HepG2 (cell line): ENCODE results near the gene JPT2. TPM values are rescaled to one million over a fixed set of nuclear protein-coding genes. Genes with fewer than 3 reads are reported as not detected.

Source experiments
- ATAC-seq: fragments of 200-7000 bp; cut with Tn5 transposase; 3 replicates; pipeline ENCODE4 v1.9.1; 2020; ENCODE audit warnings: mild to moderate bottlenecking, moderate library complexity
- BruUV-seq: library from RNA; stranded (reverse); fragments of 400-500 nt; replicated peaks from 2 replicates; lab custom pipeline; 2021; lab: Mats Ljungman, UMichigan
- CTCF ChIA-PET: fragments of 300-600 bp; formaldehyde crosslinking; extraction: SDS; loops from one replicate; lab custom pipeline; 2021; ENCODE audit warnings: low total read pairs, inconsistent platforms, low intra/inter-chr PET ratio; lab: Yijun Ruan, JAX
- POLR2A ChIA-PET: fragments of 350-600 bp; sonication (Branson Sonifier 250); formaldehyde crosslinking; loops from one replicate; lab custom pipeline; 2020; ENCODE audit warnings: antibody characterized with exemption, inconsistent platforms; lab: Yijun Ruan, JAX
- DNase-seq: peaks from one replicate; pipeline ENCODE4 v3.0.0-alpha.2; 2015; ENCODE audit warnings: low spot score
- FAIRE-seq: peaks from 3 replicates; lab custom pipeline; 2011; peaks lifted over from hg19 to GRCh38; lab: Jason Lieb, UNC
- H2AFZ ChIP-seq: one replicate; pipeline ENCODE4 v1.6.1; 2011; ENCODE audit warnings: low read length, inconsistent platforms
- H3K27ac ChIP-seq: fragments of 300-600 bp; 3 replicates; pipeline ENCODE4 v1.8.0; 2011; ENCODE audit warnings: mixed run types, mild to moderate bottlenecking, mixed read lengths, low read length, inconsistent platforms; ENCODE audit not compliant: insufficient read depth; ENCODE audit errors: extremely low read length
- H3K27me3 ChIP-seq, 2 experiments: fragments of 200-600 bp in 1 of 2; 2 replicates in 1 of 2; 3 replicates in 1 of 2; pipeline versions ENCODE4 v1.6.0 to v1.8.0; 2011; ENCODE audit warnings: low read length in 2 of 2, mild to moderate bottlenecking in 2 of 2, moderate library complexity in 2 of 2, inconsistent platforms in 1 of 2; ENCODE audit not compliant: insufficient read depth in 2 of 2, control insufficient read depth in 1 of 2
- H3K36me3 ChIP-seq, 2 experiments: fragments of 200-600 bp in 1 of 2; replicated peaks in 1 of 2; 2 replicates in 1 of 2; 3 replicates in 1 of 2; pipeline versions ENCODE4 v1.5.1 to v1.8.0; 2011; ENCODE audit warnings: low read length in 2 of 2, inconsistent platforms in 1 of 2; ENCODE audit not compliant: insufficient read depth in 2 of 2, control insufficient read depth in 1 of 2
- H3K4me1 ChIP-seq: 2 replicates; pipeline ENCODE4 v1.5.1; 2012; ENCODE audit warnings: low read length, inconsistent platforms; ENCODE audit not compliant: insufficient read depth
- H3K4me2 ChIP-seq: 2 replicates; pipeline ENCODE4 v1.6.0; 2011; ENCODE audit warnings: low read depth, low read length, inconsistent platforms
- H3K4me3 ChIP-seq, 3 experiments: fragments of 200-600 bp in 1 of 3; sonication (generic), shearing (Covaris generic) in 1 of 3; replicated peaks in 1 of 3; 2 replicates each; pipeline ENCODE4 v1.5.1; 2011 to 2016; ENCODE audit warnings: low read length in 3 of 3, inconsistent platforms in 2 of 3, low read depth in 2 of 3, mild to moderate bottlenecking in 2 of 3, control low read depth in 1 of 3, mixed read lengths in 1 of 3; ENCODE audit not compliant: insufficient read depth in 1 of 3
- H3K79me2 ChIP-seq: one replicate; pipeline ENCODE4 v1.6.1; 2011; ENCODE audit warnings: low read length, inconsistent platforms; ENCODE audit not compliant: insufficient read depth
- H3K9ac ChIP-seq: 2 replicates; pipeline ENCODE4 v1.6.0; 2011; ENCODE audit warnings: mild to moderate bottlenecking, low read depth, low read length, inconsistent platforms; ENCODE audit not compliant: insufficient read depth
- H3K9me3 ChIP-seq: 2 replicates; pipeline ENCODE4 v1.5.1; 2012; ENCODE audit warnings: mild to moderate bottlenecking, low read length
- H4K20me1 ChIP-seq: 2 replicates; pipeline ENCODE4 v1.6.0; 2011; ENCODE audit warnings: inconsistent platforms, mild to moderate bottlenecking, low read length, moderate library complexity; ENCODE audit not compliant: insufficient read depth
- ARHGAP35 ChIP-seq: sonication (generic); formaldehyde crosslinking; IDR thresholded peaks from 2 replicates; pipeline ENCODE4 v1.9.0; 2022; ENCODE audit warnings: mild to moderate bottlenecking, inconsistent platforms, moderate library complexity, missing genetic modification reagents, borderline replicate concordance
- BRCA1 ChIP-seq: sonication (generic); formaldehyde crosslinking; IDR thresholded peaks from 2 replicates; pipeline ENCODE4 v1.4.0; 2020; ENCODE audit warnings: missing genetic modification reagents
- CBX5 ChIP-seq: sonication (generic); formaldehyde crosslinking; IDR thresholded peaks from 2 replicates; pipeline ENCODE4 v1.4.0; 2020; ENCODE audit warnings: missing genetic modification reagents, borderline replicate concordance
- CREB1 ChIP-seq, 2 experiments: fragments of 450-650 bp in 1 of 2; IDR thresholded peaks; 2 replicates each; pipeline ENCODE4 v1.6.1; 2016 to 2017; ENCODE audit warnings: control low read depth in 1 of 2, mild to moderate bottlenecking in 1 of 2, missing compliant biosample characterization in 1 of 2, missing genetic modification characterization in 1 of 2
- FOSL2 ChIP-seq: sonication (generic); formaldehyde crosslinking; IDR thresholded peaks from 2 replicates; pipeline ENCODE4 v1.4.0; 2020; ENCODE audit warnings: missing genetic modification reagents
- FOXO1 ChIP-seq: sonication (generic); formaldehyde crosslinking; IDR thresholded peaks from 2 replicates; pipeline ENCODE4 v1.4.0; 2020; ENCODE audit warnings: missing genetic modification reagents
- HHEX ChIP-seq: IDR thresholded peaks from 2 replicates; pipeline ENCODE4 v1.6.1; 2016; ENCODE audit warnings: control low read depth
- MEIS2 ChIP-seq: sonication (generic); formaldehyde crosslinking; IDR thresholded peaks from 2 replicates; pipeline ENCODE4 v1.9.0; 2021; ENCODE audit warnings: mild to moderate bottlenecking, missing genetic modification reagents
- PRMT3 ChIP-seq: sonication (generic); formaldehyde crosslinking; IDR thresholded peaks from 2 replicates; pipeline ENCODE4 v1.8.1; 2022; ENCODE audit warnings: low read depth, mild to moderate bottlenecking, moderate library complexity, missing genetic modification reagents, borderline replicate concordance
- TSC22D2 ChIP-seq: sonication (generic); formaldehyde crosslinking; IDR thresholded peaks from 2 replicates; pipeline ENCODE4 v1.5.1; 2020; ENCODE audit warnings: missing genetic modification reagents, mild to moderate bottlenecking, borderline replicate concordance
- ZBTB38 ChIP-seq: sonication (generic); formaldehyde crosslinking; IDR thresholded peaks from 2 replicates; pipeline ENCODE4 v1.5.1; 2020; ENCODE audit warnings: mild to moderate bottlenecking, missing genetic modification reagents
- ZNF230 ChIP-seq: sonication (generic); formaldehyde crosslinking; IDR thresholded peaks from 2 replicates; pipeline ENCODE4 v1.4.0; 2020; ENCODE audit warnings: mild to moderate bottlenecking, missing genetic modification reagents
- ZNF253 ChIP-seq: sonication (generic); formaldehyde crosslinking; IDR thresholded peaks from 2 replicates; pipeline ENCODE4 v1.8.0; 2022; ENCODE audit warnings: mild to moderate bottlenecking, missing genetic modification reagents, borderline replicate concordance
- ZNF546 ChIP-seq: sonication (generic); formaldehyde crosslinking; conservative IDR thresholded peaks from 2 replicates; pipeline ENCODE4 v1.8.1; 2023; ENCODE audit warnings: mild to moderate bottlenecking, missing genetic modification reagents
- ZNF547 ChIP-seq: sonication (generic); formaldehyde crosslinking; IDR thresholded peaks from 2 replicates; pipeline ENCODE4 v1.5.1; 2020; ENCODE audit warnings: mild to moderate bottlenecking, missing genetic modification reagents
- ZNF674 ChIP-seq: sonication (generic); formaldehyde crosslinking; IDR thresholded peaks from 2 replicates; pipeline ENCODE4 v1.5.0; 2020; ENCODE audit warnings: low read depth, mild to moderate bottlenecking, missing genetic modification reagents
- WGBS: methylation state at CpG from one replicate; pipeline ENCODE4 v1.1.6; 2017; ENCODE audit warnings: low lambda C conversion rate; 5-methylcytosine and 5-hydroxymethylcytosine counted together
- in situ Hi-C: cut with HindIII; loops from 2 replicates; pipeline ENCODE4 v1.10.0; 2017; ENCODE audit warnings: low pct_unique_long_range_greater_than_20kb; ENCODE audit not compliant: extremely low pct_ligation_motif_present
- intact Hi-C: fragments of 100-400 bp; cut with micrococcal nuclease; formaldehyde crosslinking; loops from one replicate; pipeline ENCODE4 v1.10.0; 2022; ENCODE audit not compliant: unreplicated experiment
- polyA plus RNA-seq, 8 experiments: library from polyadenylated mRNA; depleted of rRNA in 3 of 8; stranded (reverse) in 7 of 8; unstranded in 1 of 8; fragments of >200 nt; fragmentation: Illumina TruSeq in 4 of 8; extraction: Trizol in 4 of 8; gene quantifications; 2 replicates each; pipeline versions ENCODE4 v1.2.1 to v1.2.3, GENCODE V29; 2011 to 2016; ENCODE audit warnings: low read depth in 4 of 8, missing spikeins in 1 of 8, mixed read lengths in 1 of 8; ENCODE audit not compliant: insufficient read depth in 1 of 8
- total RNA-seq, 5 experiments: library from RNA; depleted of rRNA; stranded (reverse); fragments of >200 nt; fragmentation: Illumina TruSeq; extraction: Trizol; gene quantifications; 2 replicates each; pipeline ENCODE4 v1.2.3, GENCODE V29; 2016; ENCODE audit warnings: low read depth in 1 of 5
- TF ChIP-seq, protein P1 (sequence below): sonication (generic); formaldehyde crosslinking; IDR thresholded peaks from 2 replicates; pipeline ENCODE4 v1.4.0; 2020; ENCODE audit warnings: mild to moderate bottlenecking, missing genetic modification reagents
- TF ChIP-seq, protein P2 (sequence below): sonication (generic); formaldehyde crosslinking; IDR thresholded peaks from 2 replicates; pipeline ENCODE4 v1.4.0; 2020; ENCODE audit warnings: missing genetic modification reagents
- TF ChIP-seq, protein P3 (sequence below): sonication (generic); formaldehyde crosslinking; conservative IDR thresholded peaks from 2 replicates; pipeline ENCODE4 v1.8.0; 2022; ENCODE audit warnings: low read depth, missing genetic modification reagents
- TF ChIP-seq, protein P4 (sequence below): sonication (generic); formaldehyde crosslinking; IDR thresholded peaks from 2 replicates; pipeline ENCODE4 v1.4.0; 2020; ENCODE audit warnings: mild to moderate bottlenecking, missing genetic modification reagents

Gene JPT2
- total and polyA plus RNA-seq, 2 of the 13 experiments (the other 11 are each of a cell fraction or from before 2014, with no cell fraction given): 53.5 to 89.4 TPM

DNA sequence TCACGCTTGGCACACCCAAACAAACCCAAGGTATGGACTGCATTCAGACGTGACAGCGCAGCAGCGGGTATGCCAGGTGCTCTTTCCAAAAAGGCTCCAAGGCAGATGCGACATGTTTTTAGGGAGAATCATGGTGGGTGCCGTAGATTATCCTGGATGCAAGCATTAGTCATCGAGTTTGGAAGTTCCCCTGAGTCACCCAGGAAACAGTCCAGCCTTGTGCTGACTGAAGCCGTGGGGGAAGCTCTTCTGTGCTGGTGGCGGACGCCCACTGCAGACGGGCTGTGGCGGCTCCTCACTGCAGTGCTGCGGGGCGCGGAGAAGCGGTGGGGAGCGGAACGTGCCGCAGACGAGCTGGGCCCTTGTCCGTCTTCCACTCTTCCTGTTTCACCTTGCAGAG lies 13.9 kb downstream of the JPT2 start:
- WGBS: 98% methylated on average over 20 of the region's 21 CpGs
- H3K4me2 ChIP-seq: no peak overlapping the region
- H2AFZ ChIP-seq: no peak overlapping the region
- H3K36me3 ChIP-seq: peaks cover 18 to 78% of the 10 kb centered on the region in 2 experiments
- H3K9me3 ChIP-seq: no peaks in the 10 kb centered on the region
- POLR2A ChIA-PET: no interaction called here
- no peak for FAIRE-seq
- peaks cover 32% of the 10 kb centered on the region for H3K4me1 ChIP-seq
- H3K27me3 ChIP-seq: no peaks in the 10 kb centered on the region
- no TSS peak for BruUV-seq
- peaks cover 6% of the 10 kb centered on the region; the same call in 1 of the 2 replicates for H4K20me1 ChIP-seq
- no peak overlapping the region for H3K27ac ChIP-seq
- intact Hi-C loops (no loop called here), in situ Hi-C loops (no loop called here)
- DNase-seq: no peak
- H3K9ac ChIP-seq: no peak overlapping the region
- CTCF ChIA-PET: no interaction called here
- no peak overlapping the region for H3K4me3 ChIP-seq
- no peak for ATAC-seq
- peaks cover 49% of the 10 kb centered on the region for H3K79me2 ChIP-seq
- no peak for TF ChIP-seq BRCA1 (CRISPR knock-in tag)
- no peak for TF ChIP-seq ZNF230
- TF ChIP-seq, protein P1, sequence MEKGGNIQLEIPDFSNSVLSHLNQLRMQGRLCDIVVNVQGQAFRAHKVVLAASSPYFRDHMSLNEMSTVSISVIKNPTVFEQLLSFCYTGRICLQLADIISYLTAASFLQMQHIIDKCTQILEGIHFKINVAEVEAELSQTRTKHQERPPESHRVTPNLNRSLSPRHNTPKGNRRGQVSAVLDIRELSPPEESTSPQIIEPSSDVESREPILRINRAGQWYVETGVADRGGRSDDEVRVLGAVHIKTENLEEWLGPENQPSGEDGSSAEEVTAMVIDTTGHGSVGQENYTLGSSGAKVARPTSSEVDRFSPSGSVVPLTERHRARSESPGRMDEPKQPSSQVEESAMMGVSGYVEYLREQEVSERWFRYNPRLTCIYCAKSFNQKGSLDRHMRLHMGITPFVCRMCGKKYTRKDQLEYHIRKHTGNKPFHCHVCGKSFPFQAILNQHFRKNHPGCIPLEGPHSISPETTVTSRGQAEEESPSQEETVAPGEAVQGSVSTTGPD (CRISPR knock-in tag): no peak
- TF ChIP-seq ARHGAP35 (CRISPR knock-in tag): no peak
- TF ChIP-seq CREB1 (IDR thresholded peaks at IDR 0.05): no peak
- no peak for TF ChIP-seq CREB1 (CRISPR knock-in tag; IDR thresholded peaks at IDR 0.05)
- peak; percentile 11; the same call in 1 of the 2 replicates for TF ChIP-seq FOSL2 (CRISPR knock-in tag)
- no peak for TF ChIP-seq HHEX
- no peak for TF ChIP-seq FOXO1 (CRISPR knock-in tag)
- TF ChIP-seq MEIS2: no peak
- no peak for TF ChIP-seq ZNF674 (CRISPR knock-in tag)
- TF ChIP-seq TSC22D2 (CRISPR knock-in tag): no peak
- no peak for TF ChIP-seq ZNF253
- TF ChIP-seq, protein P2, sequence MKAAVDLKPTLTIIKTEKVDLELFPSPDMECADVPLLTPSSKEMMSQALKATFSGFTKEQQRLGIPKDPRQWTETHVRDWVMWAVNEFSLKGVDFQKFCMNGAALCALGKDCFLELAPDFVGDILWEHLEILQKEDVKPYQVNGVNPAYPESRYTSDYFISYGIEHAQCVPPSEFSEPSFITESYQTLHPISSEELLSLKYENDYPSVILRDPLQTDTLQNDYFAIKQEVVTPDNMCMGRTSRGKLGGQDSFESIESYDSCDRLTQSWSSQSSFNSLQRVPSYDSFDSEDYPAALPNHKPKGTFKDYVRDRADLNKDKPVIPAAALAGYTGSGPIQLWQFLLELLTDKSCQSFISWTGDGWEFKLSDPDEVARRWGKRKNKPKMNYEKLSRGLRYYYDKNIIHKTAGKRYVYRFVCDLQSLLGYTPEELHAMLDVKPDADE (CRISPR knock-in tag): no peak
- TF ChIP-seq, protein P3, sequence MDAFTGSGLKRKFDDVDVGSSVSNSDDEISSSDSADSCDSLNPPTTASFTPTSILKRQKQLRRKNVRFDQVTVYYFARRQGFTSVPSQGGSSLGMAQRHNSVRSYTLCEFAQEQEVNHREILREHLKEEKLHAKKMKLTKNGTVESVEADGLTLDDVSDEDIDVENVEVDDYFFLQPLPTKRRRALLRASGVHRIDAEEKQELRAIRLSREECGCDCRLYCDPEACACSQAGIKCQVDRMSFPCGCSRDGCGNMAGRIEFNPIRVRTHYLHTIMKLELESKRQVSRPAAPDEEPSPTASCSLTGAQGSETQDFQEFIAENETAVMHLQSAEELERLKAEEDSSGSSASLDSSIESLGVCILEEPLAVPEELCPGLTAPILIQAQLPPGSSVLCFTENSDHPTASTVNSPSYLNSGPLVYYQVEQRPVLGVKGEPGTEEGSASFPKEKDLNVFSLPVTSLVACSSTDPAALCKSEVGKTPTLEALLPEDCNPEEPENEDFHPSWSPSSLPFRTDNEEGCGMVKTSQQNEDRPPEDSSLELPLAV (CRISPR knock-in tag): no peak
- no peak for TF ChIP-seq ZNF546 (CRISPR knock-in tag)
- TF ChIP-seq PRMT3 (CRISPR knock-in tag): no peak
- TF ChIP-seq, protein P4, sequence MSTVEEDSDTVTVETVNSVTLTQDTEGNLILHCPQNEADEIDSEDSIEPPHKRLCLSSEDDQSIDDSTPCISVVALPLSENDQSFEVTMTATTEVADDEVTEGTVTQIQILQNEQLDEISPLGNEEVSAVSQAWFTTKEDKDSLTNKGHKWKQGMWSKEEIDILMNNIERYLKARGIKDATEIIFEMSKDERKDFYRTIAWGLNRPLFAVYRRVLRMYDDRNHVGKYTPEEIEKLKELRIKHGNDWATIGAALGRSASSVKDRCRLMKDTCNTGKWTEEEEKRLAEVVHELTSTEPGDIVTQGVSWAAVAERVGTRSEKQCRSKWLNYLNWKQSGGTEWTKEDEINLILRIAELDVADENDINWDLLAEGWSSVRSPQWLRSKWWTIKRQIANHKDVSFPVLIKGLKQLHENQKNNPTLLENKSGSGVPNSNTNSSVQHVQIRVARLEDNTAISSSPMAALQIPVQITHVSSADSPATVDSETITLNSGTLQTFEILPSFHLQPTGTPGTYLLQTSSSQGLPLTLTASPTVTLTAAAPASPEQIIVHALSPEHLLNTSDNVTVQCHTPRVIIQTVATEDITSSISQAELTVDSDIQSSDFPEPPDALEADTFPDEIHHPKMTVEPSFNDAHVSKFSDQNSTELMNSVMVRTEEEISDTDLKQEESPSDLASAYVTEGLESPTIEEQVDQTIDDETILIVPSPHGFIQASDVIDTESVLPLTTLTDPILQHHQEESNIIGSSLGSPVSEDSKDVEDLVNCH: no peak
- no peak for TF ChIP-seq ZNF547 (CRISPR knock-in tag)
- 0 out of 2 replicates have a peak, but pooled peaks have one; percentile 45 for TF ChIP-seq ZBTB38 (CRISPR knock-in tag)
- no peak for TF ChIP-seq CBX5 (CRISPR knock-in tag)
